HG02571 (cell line): Measurements from ENCODE around the gene SMIM17.
"Not testable (repeated sequence)": the region's sequence is repeated elsewhere in the genome, so short reads cannot be mapped to it uniquely, and the experiment has no call there.

ENCODE experiments used
- ATAC-seq: cut with Tn5 transposase; IDR thresholded peaks from one replicate; pipeline ENCODE4 v1.9.1; 2021; ENCODE audit warnings: mild to moderate bottlenecking, moderate library complexity; ENCODE audit not compliant: unreplicated experiment

Gene SMIM17

DNA sequence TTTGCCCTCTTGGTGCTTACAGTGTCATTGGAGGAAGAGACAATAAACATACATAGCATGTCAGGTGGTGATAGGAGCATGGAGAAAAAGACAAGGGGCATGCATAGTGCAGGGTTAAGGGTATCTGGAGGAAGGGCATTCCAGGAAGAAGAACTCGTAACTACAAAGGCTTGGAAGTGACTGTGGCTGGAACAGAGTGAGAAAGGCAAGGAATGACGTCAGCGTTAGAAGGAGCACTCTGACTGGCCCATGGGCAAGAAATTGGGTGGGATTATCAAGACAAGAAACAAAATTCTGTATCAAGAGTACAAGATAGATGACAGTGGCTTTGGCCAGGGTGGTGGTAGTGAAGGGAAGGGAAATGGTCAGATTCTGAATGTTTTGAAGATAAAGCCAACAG, 11.2 kb downstream of the SMIM17 start:
- ATAC-seq, result no peak

DNA sequence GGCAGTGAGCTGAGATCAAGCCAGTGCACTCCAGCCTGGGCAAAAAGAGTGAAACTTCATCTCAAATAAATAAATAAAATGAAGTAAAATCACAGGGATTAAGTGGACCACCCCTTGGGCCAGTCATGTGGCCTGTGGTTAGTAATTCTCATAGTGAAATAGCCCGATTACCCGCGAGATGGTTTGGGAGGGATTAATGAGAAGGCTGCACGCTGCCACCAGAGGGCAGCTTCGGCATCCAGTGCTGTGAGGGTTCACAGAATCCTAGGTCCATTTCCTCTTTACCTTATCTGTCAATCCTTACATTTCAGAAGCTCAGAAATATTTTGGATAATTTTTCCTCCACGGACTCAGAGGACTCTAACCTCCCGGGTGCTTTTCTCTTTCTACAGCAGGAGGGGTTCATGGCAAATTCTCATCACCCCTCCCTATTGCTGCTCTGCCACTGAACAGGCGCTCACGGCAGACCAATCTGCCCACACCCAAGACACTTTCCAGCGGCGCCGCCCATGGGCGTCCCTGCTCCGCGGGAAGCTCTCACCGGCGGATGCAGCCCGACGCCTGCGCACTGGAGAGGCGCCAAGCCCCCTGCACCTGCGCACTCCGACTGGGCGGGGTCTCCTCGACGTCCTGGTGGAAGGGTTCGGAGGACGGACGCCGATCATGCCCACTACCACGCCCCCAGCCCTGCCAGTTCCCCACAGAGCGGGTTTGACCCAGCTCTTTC, 17.6 kb downstream of the SMIM17 start:
- no peak for ATAC-seq

DNA sequence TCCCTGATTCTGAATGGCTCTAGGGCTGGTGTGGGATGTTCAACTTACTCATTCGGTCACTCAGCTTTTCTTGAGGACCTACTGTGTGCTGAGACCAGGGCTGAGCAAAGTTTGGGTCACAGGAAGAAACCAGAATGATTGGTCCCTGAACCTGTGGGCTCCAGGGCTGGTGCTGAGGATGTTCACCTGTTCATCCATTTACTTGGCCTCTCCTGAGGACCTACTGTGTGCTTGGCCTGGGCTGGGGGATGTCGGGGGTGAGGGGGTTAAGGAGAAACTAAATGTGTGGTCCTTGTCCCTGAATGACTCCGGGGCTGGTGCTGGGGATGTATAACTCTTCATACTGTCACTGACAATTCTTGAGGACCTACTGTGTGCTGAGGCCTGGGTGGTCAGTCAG, 18.3 kb downstream of the SMIM17 start:
- ATAC-seq, result no peak

DNA sequence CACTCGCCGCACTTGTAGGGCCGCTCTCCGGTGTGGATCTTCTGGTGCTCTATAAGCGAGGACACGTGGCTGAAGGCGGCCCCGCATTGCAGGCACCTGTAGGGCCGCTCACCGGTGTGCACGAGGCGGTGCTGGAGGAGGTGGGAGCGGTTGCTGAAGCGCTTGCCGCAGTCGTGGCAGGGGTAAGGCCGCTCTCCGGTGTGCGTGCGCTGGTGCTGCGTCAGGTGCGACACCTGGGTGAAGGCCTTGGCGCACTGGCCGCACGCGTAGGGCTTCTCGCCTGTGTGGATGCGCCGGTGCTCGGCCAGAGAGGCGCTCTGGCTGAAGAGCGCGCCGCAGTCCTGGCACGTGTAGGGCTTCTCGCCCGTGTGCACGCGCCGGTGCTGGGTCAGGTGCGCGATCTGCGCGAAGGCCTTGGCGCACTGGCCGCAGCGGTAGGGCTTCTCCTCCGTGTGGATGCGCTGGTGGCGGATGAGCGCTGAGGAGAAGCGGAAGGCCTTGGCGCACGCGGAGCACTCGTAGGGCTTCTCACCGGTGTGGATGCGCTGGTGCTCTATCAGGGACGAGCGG, 21.1 kb downstream of the SMIM17 start:
- ATAC-seq, result no peak

DNA sequence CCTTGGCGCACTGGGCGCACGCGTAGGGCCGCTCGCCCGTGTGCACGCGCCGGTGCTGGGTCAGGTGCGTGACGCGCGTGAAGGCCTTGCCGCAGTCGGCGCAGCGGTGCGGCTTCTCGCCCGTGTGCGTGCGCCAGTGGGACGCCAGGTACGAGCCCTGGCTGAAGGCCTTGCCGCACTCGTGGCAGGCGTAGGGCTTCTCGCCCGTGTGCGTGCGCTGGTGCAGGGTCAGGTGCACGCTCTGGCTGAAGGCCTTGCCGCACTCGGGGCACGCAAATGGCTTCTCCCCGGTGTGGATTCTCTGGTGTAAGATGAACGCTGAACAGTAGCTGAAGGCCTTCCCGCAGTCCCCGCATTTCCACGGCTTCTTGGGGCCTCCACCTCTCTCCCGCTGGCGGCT, 21.6 kb downstream of the SMIM17 start:
- no peak for ATAC-seq

DNA sequence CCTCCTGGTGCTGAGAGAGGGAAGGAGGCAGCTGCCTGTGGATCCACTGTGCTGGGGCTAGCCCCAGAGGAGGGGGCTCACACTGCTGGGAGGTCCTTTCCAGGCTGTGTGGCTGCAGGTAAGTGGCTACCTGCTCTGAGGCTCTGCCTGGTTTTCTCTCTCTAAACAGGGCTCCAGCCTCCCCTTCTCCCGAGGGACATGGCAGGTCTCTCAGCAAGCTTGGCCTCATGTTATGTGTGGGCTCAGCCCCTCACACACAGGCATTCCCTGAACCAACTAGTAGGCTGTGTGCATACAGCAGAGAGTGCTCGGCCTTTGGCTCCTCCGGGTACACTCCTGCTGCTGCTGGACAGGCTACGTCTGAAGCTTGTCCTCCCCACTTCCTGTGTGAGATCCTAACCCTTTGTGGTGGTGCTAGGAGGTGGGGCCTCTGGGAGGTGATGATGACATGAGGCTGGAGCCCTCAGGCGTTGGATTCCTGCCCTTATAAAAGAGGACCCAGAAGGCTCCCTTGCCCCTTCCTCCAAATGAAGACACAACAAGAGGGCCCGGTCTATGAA, 24.4 kb downstream of the SMIM17 start:
- no peak for ATAC-seq

DNA sequence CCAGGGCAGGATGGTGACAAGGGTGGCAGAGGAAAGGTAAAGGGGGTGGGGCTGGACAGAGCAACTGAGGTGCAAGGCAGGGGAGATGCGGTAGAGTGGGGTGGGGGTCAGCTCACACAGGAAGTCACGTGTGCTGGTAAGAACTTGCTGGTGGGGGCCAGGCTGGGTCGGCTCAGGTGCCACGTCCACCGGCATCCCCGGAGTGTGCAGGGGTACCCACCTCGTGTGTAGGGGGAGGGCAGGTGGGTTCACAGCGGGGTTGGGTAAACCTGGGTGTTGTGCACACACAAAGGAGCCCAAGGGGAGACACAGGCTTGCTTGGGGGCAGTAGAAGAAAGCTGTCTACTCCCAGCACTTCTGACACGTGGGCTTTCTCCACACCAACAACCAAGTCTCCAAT, 25.7 kb downstream of the SMIM17 start:
- ATAC-seq, result no peak

DNA sequence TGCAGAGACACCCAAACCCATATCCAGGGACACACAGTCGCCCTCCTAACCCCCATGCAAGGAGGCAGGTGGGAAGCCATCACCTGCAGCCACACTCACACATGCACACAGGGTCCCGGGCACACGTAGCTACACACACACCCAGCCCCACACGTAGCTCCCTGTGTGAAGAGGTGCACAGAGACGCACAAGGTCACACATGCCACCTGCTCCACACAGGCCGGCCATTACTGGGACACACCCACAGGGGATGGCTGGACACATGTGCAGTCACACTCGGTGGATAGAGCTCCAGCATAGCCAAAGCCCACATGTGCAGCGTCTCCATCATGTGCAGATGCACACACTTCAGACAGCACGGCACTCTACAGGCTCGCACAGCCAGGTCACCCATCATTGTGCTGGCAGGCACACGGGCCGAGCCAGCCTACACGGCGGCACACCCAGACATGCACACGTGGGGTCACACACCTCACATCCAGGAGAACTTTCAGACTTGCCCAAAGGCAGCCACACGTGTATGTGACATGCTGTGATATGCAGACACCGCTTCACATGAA, 27.5 kb downstream of the SMIM17 start:
- ATAC-seq, result no peak

DNA sequence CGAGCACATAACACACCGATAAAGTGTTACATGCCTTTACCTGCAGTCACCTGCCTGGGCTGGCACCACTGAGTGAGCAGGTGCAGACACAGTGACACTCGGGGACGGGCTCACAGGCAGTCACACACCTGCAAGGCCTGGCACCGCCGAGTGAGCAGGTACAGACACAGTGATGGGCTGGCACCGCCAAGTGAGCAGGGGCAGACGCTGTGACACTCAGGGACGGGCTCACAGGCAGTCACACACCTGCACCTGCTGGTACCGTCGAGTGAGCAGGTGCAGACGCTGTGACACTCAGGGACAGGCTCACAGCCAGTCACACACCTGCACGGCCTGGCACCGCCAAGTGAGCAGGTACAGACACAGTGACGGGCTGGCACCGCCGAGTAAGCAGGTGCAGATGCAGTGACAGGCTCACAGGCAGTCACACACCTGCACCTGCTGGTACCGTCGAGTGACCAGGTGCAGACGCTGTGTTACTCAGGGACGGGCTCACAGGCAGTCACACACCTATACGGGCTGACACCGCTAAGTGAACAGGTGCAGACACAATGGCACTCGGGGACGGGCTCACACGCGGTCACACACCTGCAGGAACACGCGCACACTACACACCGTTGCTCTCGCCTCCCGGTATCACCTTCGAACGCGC, 28.1 kb downstream of the SMIM17 start:
- ATAC-seq, result no peak

DNA sequence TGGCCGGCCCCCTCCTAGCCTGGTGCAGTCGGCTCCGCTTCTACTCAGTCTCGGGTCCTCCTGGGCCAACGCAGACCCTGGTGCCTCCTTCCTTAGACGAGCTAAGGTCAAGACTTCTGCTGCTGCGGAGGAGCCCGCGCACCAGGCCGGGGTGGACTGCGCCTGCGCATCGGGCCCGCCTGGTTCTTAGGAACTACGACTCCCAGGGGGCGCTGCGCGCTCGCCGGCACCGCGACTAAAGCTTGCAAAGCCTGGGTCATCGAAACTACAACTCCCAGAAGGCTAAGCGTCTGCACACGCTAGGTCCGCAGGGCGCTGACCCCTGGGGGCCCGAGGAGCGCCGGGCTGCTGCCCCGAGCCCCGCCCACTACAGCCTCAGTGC, 28.6 kb downstream of the SMIM17 start, which contains the start of gene ZNF835:
Gene ZNF835 (minus strand): TSS at position 145 of the 382 bp plus-strand sequence. CDS start 6,559 bp downstream, outside the sequence.
- ATAC-seq, result no peak

DNA sequence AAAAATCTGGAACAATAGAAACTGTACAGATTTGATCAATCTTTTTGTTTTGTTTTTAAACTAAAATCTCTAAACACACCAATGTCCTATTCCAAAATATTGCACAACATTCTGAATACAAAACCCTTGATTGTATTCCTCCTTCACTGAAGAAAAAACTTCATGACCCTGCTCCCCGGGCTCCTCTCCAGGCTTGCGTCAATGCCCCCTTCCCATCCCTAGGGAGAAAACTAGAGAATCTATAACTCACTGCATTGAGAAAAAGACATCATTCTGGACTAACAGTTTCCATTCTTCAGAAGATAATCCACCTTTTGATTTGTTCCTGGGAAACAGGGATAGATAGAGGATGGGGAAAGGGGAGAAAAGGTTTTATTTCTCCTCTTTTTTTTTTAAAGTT, 29.7 kb downstream of the SMIM17 start:
- not testable (repeated sequence) for ATAC-seq

DNA sequence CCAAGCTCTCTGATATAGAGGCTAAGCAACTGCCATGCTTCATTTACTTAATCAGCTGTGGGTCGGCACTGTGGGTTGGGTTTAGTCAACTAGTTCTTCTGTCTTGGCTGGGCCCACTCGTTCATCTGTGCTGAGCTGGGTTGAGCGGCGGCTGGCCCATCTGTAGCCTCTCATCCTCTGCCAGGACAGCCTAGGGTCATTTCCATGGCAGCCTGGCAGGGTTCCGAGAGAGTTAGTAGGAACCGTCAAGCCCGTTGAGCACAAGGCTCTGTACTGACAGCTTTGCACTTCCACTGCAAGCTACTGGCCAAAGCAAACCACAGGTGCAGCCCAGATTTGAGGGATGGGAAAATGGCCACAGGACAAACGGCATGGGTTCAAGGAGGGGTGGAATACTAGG, 35.2 kb downstream of the SMIM17 start:
- ATAC-seq, result no peak

DNA sequence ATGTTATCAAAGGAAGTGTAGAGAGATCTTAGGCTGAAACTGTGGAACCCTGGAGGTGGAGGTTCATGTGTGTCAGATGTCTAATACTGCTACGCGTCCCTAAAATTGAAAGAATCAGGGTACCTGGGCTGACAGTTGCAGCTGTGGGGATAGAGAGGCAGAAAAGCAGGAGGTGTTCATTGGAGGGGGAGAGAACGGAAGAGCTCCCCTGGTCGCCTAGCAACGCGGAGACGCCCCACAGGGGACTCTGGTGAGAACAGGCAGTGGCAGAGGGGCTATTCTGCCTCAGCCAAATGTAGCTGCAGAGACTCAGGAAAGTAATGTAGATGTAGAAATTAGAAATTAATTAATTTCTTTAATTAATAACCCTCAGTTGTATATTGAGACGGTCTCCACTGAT, 38.7 kb downstream of the SMIM17 start:
- ATAC-seq, result no peak

DNA sequence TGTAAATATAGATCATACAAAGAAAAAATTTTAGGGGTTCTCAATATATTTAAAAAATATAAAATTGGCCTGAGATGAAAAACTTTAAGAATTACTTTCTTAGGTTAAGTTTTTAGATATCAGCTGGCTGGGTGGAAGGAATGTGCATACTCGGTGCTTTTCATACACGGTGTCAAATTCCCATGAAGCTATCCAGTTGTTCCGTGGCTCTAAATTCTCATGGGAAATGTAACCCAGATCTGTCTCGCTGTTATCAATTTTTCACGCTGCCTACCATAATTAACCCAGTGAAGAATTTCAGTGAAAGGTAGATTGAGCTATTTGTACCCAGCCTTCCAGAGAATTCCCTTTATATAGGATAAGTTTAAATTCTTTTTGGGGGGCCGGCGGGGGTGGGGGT, 40.2 kb downstream of the SMIM17 start:
- no peak for ATAC-seq

DNA sequence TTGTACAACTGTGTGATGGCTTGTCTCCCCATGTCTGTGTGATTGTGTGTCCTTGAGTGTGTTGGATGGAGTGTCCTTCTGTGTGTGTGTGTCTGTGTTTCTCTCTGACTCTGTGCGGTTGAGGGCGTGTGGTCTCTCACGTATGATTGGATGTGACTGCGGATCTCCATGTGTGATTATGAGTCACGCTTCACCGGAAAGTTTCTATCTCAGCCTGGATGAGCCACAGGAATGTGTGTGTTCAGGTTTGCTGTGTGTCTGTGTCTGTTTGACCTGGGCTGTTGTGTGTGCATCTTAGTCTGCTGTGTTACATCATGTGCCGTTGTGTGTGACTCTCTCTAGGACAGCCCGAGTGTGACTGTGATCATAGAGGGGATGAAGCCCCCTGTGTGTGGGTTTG, 44.1 kb downstream of the SMIM17 start:
- no peak for ATAC-seq

DNA sequence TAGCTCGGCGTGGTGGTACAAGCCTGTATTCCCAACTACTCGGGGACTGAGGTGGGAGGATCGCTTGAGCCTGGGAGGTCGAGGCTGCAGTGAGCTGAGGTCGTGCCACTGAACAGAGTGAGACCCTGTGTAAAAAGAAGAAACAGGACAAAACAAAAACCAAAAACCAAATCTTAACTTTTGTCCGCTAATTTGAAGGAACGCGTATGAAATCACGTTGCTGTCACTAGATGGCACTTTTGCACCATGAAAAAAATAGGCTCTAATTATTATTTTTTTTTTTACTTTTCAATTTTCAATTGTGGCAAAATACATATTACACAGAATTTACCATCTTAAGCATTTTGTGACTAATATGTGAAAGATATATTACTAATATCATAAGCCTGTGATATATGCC, 46.2 kb downstream of the SMIM17 start:
- ATAC-seq, result no peak

DNA sequence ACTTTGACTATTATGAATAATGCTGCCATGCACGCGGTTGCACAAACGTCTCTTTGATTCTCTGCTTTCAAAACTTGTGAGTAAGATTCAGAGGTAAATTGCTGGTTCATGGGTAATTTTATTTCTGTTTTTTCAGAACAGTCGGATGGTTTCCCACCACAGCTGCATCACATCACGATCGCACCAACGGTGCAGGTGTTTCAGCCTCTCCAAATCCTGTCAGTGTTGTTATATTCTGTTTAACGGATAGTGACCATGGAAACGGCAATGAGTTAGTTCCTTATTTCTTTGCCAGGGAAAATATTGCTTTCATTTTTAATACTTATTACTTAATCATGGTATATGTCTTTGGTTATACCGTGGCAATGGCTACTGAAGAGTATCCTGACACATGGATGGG, 47.7 kb downstream of the SMIM17 start:
- no peak for ATAC-seq

DNA sequence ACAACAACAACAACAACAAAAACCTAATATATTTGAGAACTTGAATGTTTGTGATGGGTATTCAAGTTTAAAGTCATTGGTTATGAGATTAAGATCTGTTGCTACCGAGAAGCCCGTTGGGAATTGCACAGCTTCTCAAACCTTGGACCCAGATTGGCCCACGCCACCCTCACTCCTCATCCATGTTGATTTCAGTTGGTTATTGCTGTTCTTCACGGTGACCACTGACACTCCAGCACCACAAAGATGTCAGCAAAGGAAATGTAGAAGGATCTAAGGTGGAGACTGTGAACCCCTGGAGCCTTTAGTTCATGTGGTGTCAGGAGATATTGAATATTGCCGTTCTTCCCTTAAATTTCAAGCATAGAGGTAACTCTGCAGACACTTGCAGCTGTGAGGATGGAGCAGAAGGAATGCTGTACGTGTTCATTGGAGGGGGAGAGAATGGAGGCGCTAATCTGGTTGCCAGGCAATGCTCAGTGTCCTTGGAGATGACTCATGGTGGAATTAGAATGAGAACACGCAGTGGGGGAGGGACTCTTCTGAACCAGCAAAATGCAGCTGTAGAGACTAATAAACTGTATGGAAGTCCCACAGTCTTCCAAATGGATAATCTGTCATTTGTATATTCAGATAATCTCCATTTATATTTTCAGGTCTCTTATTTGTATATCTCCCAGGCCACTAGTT, 49.4 kb downstream of the SMIM17 start:
- no peak for ATAC-seq

DNA sequence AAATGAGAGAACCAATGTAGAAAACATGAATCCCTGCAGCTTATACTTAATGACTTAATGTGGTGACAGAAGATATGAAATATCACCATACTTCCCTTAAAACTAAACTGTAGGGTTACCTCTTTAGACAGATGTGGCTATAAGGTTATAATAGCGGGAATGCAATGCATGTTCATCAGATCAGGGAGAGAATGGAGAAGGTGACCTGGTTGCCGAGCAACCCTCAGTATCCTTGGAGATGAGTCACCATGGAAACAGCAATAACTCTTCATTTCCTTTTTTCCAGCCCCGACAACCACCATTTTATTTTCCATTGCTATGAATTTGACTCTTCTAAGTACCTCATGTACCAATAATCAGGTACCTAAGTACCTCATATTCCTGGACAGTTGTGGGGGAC, 56.6 kb downstream of the SMIM17 start:
- ATAC-seq, result no peak

DNA sequence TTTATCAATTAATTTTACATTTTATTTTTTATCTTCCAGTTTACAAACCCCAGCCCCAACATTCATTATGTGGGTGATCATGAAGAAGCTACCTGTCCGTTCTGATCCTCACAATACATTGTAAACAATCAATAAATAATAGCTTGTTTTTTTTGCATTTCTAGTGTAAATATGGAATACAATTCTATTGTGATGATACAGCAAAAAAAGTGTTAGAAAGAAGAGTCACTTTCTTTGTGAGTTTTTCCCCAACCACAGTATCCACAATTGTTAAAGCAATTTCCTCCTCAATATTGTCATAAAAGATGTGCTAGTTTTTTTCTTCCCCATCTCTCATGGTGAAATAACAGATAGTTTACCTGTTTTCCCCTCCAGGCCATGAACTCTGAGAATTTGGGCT, 58.9 kb downstream of the SMIM17 start:
- ATAC-seq, result no peak

DNA sequence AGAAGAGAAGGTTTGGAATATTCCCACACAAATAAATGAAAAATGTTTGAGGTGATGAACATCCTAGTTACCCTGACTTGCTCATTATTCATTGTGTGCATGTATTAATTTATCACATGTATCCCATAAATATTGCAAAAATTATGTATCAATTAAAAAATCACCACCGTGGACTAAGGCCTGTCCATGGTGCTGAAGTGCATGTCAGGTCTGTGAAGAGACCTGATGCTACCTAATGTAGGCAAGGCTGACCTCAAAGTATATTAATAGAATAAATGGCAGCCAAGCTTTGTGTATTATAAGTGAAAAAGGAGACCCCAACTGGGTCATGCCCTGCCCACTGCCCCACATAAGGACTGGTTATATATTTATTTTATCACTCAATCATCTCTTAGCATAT, 63.0 kb downstream of the SMIM17 start:
- ATAC-seq, result no peak
